MM.1S (cell line): ENCODE data around the gene ZNHIT3.

Experiments
- EZH2 ChIP-seq: fragments of 300-600 bp; sonication (generic); optimal IDR thresholded peaks from 2 replicates; pipeline ENCODE3; 2017; ENCODE audit warnings: low read depth, mild to moderate bottlenecking, antibody characterized with exemption, low read length, mixed read lengths
- EZH2phosphoT487 ChIP-seq: fragments of 300-600 bp; sonication (generic); IDR thresholded peaks from 2 replicates; pipeline ENCODE4 v1.6.1; 2018; ENCODE audit warnings: antibody characterized with exemption, low read length
- TF ChIP-seq, protein P1 (sequence below): fragments of 300-600 bp; sonication (generic); IDR thresholded peaks from 2 replicates; pipeline ENCODE4 v1.5.1; 2016; ENCODE audit warnings: antibody characterized with exemption, low read length, mixed read lengths

DNA sequence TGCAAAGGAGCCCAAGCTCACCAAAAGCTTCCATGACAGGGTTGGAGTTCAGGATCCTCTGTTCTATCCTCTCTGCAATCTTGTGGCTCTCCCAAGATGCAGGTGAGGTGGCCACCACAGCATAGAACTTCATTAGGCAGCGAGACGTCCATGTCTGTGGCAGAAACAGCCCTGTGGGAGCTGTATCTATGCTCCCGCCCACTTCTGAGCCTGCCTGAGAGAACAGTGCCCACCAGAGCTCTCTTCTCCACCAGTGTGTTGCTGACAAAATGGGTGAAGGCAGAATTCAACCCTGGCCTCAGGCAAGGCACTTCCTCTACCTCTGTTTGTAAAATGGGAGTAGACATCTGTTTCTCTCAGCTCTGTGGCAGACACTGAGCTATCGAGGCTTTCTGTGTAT is 29.4 kb downstream of the ZNHIT3 start:
- TF ChIP-seq, protein P1, sequence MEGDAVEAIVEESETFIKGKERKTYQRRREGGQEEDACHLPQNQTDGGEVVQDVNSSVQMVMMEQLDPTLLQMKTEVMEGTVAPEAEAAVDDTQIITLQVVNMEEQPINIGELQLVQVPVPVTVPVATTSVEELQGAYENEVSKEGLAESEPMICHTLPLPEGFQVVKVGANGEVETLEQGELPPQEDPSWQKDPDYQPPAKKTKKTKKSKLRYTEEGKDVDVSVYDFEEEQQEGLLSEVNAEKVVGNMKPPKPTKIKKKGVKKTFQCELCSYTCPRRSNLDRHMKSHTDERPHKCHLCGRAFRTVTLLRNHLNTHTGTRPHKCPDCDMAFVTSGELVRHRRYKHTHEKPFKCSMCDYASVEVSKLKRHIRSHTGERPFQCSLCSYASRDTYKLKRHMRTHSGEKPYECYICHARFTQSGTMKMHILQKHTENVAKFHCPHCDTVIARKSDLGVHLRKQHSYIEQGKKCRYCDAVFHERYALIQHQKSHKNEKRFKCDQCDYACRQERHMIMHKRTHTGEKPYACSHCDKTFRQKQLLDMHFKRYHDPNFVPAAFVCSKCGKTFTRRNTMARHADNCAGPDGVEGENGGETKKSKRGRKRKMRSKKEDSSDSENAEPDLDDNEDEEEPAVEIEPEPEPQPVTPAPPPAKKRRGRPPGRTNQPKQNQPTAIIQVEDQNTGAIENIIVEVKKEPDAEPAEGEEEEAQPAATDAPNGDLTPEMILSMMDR = no peak
- no peak for TF ChIP-seq EZH2
- TF ChIP-seq EZH2phosphoT487 = no peak
